ENCODE results near the gene MYEF2. TPM values are rescaled to one million over a fixed set of nuclear protein-coding genes. Genes with fewer than 3 reads are reported as not detected.

Gene MYEF2
- total RNA-seq, 6 donors from 2014 or later: 12.6 to 44.0 (median 28.0) TPM

GRCh38 chr15:48109212-48109611, 68.9 kb downstream of the MYEF2 start:
- no peak for TF ChIP-seq EP300 (IDR thresholded peaks at IDR 0.05)
- TF ChIP-seq, protein P1, sequence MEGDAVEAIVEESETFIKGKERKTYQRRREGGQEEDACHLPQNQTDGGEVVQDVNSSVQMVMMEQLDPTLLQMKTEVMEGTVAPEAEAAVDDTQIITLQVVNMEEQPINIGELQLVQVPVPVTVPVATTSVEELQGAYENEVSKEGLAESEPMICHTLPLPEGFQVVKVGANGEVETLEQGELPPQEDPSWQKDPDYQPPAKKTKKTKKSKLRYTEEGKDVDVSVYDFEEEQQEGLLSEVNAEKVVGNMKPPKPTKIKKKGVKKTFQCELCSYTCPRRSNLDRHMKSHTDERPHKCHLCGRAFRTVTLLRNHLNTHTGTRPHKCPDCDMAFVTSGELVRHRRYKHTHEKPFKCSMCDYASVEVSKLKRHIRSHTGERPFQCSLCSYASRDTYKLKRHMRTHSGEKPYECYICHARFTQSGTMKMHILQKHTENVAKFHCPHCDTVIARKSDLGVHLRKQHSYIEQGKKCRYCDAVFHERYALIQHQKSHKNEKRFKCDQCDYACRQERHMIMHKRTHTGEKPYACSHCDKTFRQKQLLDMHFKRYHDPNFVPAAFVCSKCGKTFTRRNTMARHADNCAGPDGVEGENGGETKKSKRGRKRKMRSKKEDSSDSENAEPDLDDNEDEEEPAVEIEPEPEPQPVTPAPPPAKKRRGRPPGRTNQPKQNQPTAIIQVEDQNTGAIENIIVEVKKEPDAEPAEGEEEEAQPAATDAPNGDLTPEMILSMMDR (IDR thresholded peaks at IDR 0.05): no peak
- TF ChIP-seq POLR2AphosphoS5 (IDR thresholded peaks at IDR 0.05): no peak
- no peak for TF ChIP-seq POLR2A (IDR thresholded peaks at IDR 0.05)
- Histone ChIP-seq H3K9me3 (no peaks in the 10 kb centered on the region), H3K27ac (no peak overlapping the region), H3K27me3 (no peaks in the 10 kb centered on the region), H3K36me3 (no peaks in the 10 kb centered on the region), H3K4me3 (no peak overlapping the region), H3K4me1 (no peaks in the 10 kb centered on the region)
- WGBS, 2 donors: 94% methylated on average over 4 of the region's 4 CpGs
- DNase-seq: no peak
- ATAC-seq (ENCODE audit: low FRiP score in 2 of 2): no peak

- WGBS, 2 donors: 55 to 58% methylated on average over 2 of the region's 2 CpGs
- no peak for ATAC-seq (ENCODE audit: low FRiP score in 2 of 2)
Measured at GRCh38 chr15:48105936-48106335, 72.2 kb downstream of the MYEF2 start.

DNA sequence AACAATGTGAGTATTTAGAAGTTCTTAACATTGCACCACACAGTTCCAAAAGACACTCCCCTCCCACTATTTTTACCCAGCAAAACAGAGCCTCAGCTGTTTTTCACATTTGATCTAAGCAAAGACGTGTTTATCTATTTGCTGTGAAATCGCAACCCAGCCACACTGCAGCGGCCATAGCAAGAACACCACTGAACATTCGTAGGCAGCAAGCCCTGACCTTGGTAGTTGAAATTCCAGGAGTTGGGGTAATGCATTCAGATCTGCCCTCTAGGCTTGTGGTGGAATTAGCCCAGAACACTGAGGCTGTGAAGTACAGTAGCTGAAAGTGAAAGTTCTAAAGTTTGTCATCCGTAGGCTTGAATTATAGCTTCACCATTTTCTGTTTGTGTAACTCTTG, 74.4 kb downstream of the MYEF2 start:
- Histone ChIP-seq H3K27ac (no peak overlapping the region), H3K36me3 (no peaks in the 10 kb centered on the region), H3K4me1 (no peaks in the 10 kb centered on the region), H3K9me3 (no peaks in the 10 kb centered on the region), H3K27me3 (no peaks in the 10 kb centered on the region), H3K4me3 (no peak overlapping the region)
- ATAC-seq (ENCODE audit: low FRiP score in 2 of 2) (no peak), DNase-seq (no peak)
- TF ChIP-seq POLR2AphosphoS5 (IDR thresholded peaks at IDR 0.05): no peak
- no peak for TF ChIP-seq EP300 (IDR thresholded peaks at IDR 0.05)
- TF ChIP-seq, protein P1 (IDR thresholded peaks at IDR 0.05): no peak
- no peak for TF ChIP-seq POLR2A (IDR thresholded peaks at IDR 0.05)
- WGBS, 2 donors: 63 to 73% methylated on average over 5 of the region's 5 CpGs

More at GRCh38 chr15:48105936-48106335, 72.2 kb downstream of the MYEF2 start:
- TF ChIP-seq, protein P1 (IDR thresholded peaks at IDR 0.05): no peak
- TF ChIP-seq POLR2A (IDR thresholded peaks at IDR 0.05) (no peak), POLR2AphosphoS5 (IDR thresholded peaks at IDR 0.05) (no peak), EP300 (IDR thresholded peaks at IDR 0.05) (no peak)
- DNase-seq: no peak
- Histone ChIP-seq H3K4me3 (no peak overlapping the region), H3K27me3 (no peaks in the 10 kb centered on the region), H3K36me3 (no peaks in the 10 kb centered on the region), H3K4me1 (no peaks in the 10 kb centered on the region), H3K27ac (no peak overlapping the region), H3K9me3 (no peaks in the 10 kb centered on the region)

GRCh38 chr15:48102167-48102566, 75.9 kb downstream of the MYEF2 start:
- no peak for DNase-seq
- H3K9me3 ChIP-seq: no peaks in the 10 kb centered on the region
- no peak for ATAC-seq (ENCODE audit: low FRiP score in 2 of 2)
- H3K4me1 ChIP-seq: no peaks in the 10 kb centered on the region
- H3K27ac ChIP-seq: no peak overlapping the region
- no peaks in the 10 kb centered on the region for H3K36me3 ChIP-seq
- WGBS, 2 donors: 84 to 90% methylated on average over 6 of the region's 6 CpGs
- no peaks in the 10 kb centered on the region for H3K27me3 ChIP-seq
- TF ChIP-seq POLR2AphosphoS5 (IDR thresholded peaks at IDR 0.05) (no peak), EP300 (IDR thresholded peaks at IDR 0.05) (no peak), POLR2A (IDR thresholded peaks at IDR 0.05) (no peak)
- TF ChIP-seq, protein P1 (IDR thresholded peaks at IDR 0.05): no peak
- H3K4me3 ChIP-seq: no peak overlapping the region

GRCh38 chr15:48101376-48101961, 76.6 kb downstream of the MYEF2 start:
- WGBS, 2 donors: 73 to 78% methylated on average over 6 of the region's 6 CpGs
- no peak for DNase-seq

More at GRCh38 chr15:48101376-48101961, 76.6 kb downstream of the MYEF2 start:
- Histone ChIP-seq H3K9me3 (no peaks in the 10 kb centered on the region), H3K4me1 (no peaks in the 10 kb centered on the region), H3K27me3 (no peaks in the 10 kb centered on the region), H3K36me3 (no peaks in the 10 kb centered on the region), H3K4me3 (no peak overlapping the region), H3K27ac (no peak overlapping the region)
- no peak for ATAC-seq (ENCODE audit: low FRiP score in 2 of 2)
- TF ChIP-seq, protein P1 (IDR thresholded peaks at IDR 0.05): no peak
- no peak for TF ChIP-seq POLR2A (IDR thresholded peaks at IDR 0.05)
- TF ChIP-seq EP300 (IDR thresholded peaks at IDR 0.05): no peak
- no peak for TF ChIP-seq POLR2AphosphoS5 (IDR thresholded peaks at IDR 0.05)
